Esophagus mucosa (tissue), 1 donor: Measurements from ENCODE around the gene CAPZA3. TPM values are rescaled to one million over a fixed set of nuclear protein-coding genes. Genes with fewer than 3 reads are reported as not detected.
"Not testable (repeated sequence)": the region's sequence is repeated elsewhere in the genome, so short reads cannot be mapped to it uniquely, and the experiment has no call there.

Experiments used
- ATAC-seq: fragments of 200-7000 bp; cut with Tn5 transposase; one replicate; pipeline ENCODE4 v1.9.1; 2020
- total RNA-seq: library from RNA; stranded (reverse); gene quantifications from one replicate; pipeline ENCODE4 v1.2.4, GENCODE V29; 2023
- donor health status: DM: yes; HTN: yes; CAD: no.

CAPZA3 gene
- not detected for total RNA-seq

GRCh38 chr12:18737819-18738218, at the start of gene CAPZA3, which contains the start of gene PLCZ1:
TSS of gene CAPZA3 (plus strand) at chr12:18738119. CDS start at chr12:18738269, 150 bp downstream.
TSS of gene PLCZ1 (minus strand) at chr12:18738012. CDS start at chr12:18737371, 641 bp downstream.
- ATAC-seq, result no peak

GRCh38 chr12:18689771-18690170, 48.1 kb upstream of the CAPZA3 start:
- ATAC-seq, result no peak

GRCh38 chr12:18690653-18691052, 47.3 kb upstream of the CAPZA3 start:
- ATAC-seq, result peak; percentile 100

GRCh38 chr12:18693986-18694385, 43.9 kb upstream of the CAPZA3 start:
- not testable (repeated sequence) for ATAC-seq

GRCh38 chr12:18696971-18697602, 40.8 kb upstream of the CAPZA3 start:
- no peak for ATAC-seq

GRCh38 chr12:18700271-18700670, 37.6 kb upstream of the CAPZA3 start:
- no peak for ATAC-seq

- no peak for ATAC-seq
Observed at GRCh38 chr12:18703321-18703720, 34.6 kb upstream of the CAPZA3 start.

- ATAC-seq, result no peak
Observed at GRCh38 chr12:18703911-18704310, 34.0 kb upstream of the CAPZA3 start.

GRCh38 chr12:18706798-18707197, 31.1 kb upstream of the CAPZA3 start:
- ATAC-seq, result no peak

- ATAC-seq, result no peak
Observed at GRCh38 chr12:18716236-18716635, 21.7 kb upstream of the CAPZA3 start.

- peak; percentile 33 for ATAC-seq
Observed at GRCh38 chr12:18718462-18718861, 19.5 kb upstream of the CAPZA3 start.

GRCh38 chr12:18719922-18720510, 17.9 kb upstream of the CAPZA3 start:
- peak; percentile 71 for ATAC-seq

- no peak for ATAC-seq
Observed at GRCh38 chr12:18720690-18721089, 17.2 kb upstream of the CAPZA3 start.

GRCh38 chr12:18721452-18721851, 16.5 kb upstream of the CAPZA3 start:
- no peak for ATAC-seq

GRCh38 chr12:18723752-18724151, 14.2 kb upstream of the CAPZA3 start:
- peak; percentile 99 for ATAC-seq

- ATAC-seq, result no peak
Observed at GRCh38 chr12:18731156-18731555, 6.8 kb upstream of the CAPZA3 start.

GRCh38 chr12:18747895-18748294, 10.0 kb downstream of the CAPZA3 start:
- ATAC-seq, result no peak

- ATAC-seq, result no peak
Observed at GRCh38 chr12:18749386-18749957, 11.6 kb downstream of the CAPZA3 start.

GRCh38 chr12:18750085-18750484, 12.2 kb downstream of the CAPZA3 start:
- no peak for ATAC-seq

- ATAC-seq, result no peak
Observed at GRCh38 chr12:18751866-18752265, 13.9 kb downstream of the CAPZA3 start.

- no peak for ATAC-seq
Observed at GRCh38 chr12:18752280-18752920, 14.5 kb downstream of the CAPZA3 start.

GRCh38 chr12:18752947-18753346, 15.0 kb downstream of the CAPZA3 start:
- no peak for ATAC-seq

GRCh38 chr12:18753481-18754123, 15.7 kb downstream of the CAPZA3 start:
- ATAC-seq, result no peak
